ELF-1 (cell line): ENCODE measurements around the gene SAE1.
A peak's percentile ranks its signal among the peaks of the same experiment; 100 is the strongest.

ENCODE experiments used
- DNase-seq: peaks from one replicate; pipeline ENCODE4 v3.0.0-alpha.2; 2016; ENCODE audit warnings: low read depth, low spot score

Gene SAE1

DNA sequence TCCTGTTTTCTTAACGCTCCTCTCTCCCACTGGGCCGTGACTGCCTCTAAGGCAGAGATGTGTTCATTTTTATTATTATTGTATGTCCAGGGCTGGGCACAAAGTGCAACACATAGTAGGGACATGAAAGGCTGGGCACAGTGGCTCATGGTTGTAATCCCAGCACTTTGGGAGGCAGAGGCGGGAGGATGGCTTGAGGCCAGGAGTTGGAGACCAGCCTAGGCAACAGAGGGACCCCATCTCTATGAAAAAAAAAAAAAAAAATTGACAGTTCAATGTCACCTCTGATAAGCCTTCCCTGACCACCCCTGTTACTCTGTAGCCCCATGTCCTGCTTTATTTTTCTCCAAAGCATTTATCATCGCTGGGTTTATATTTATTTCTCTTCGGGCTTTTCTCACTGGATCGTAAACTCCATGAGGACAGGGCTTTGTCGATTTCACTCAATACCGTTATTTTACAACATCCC, 481 bp upstream of the SAE1 start:
- DNase-seq = no peak

DNA sequence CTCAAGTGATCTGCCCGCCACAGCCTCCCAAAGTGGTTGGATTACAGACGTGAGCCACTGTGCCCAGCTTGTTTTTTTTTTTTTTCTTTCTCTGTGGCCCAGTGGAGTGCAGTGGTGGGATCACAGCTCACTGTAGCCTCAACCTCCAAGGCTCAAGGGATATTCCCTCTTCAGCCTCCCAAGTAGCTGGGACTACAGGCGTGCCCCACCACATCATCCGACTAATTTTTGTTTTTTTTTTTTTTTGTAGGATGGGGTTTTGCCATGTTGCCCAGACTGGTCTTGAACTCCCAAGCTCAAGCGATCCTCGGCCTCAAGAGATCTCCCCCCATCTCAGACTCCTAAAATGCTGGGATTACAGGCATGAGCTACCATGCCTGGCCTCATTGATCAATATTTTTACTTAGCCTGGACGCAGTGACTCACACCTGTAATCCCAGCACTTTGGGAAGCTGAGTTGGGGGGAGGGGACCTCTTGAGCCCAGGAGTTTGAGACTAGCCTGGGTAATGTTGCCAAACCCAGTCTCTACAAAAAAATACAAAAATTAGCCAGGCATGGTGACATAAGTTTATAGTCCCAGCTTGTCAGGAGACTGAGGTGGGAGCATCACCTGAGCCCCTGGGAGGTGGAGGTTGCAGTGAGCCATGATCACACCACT, 1.7 kb downstream of the SAE1 start:
- no peak for DNase-seq

DNA sequence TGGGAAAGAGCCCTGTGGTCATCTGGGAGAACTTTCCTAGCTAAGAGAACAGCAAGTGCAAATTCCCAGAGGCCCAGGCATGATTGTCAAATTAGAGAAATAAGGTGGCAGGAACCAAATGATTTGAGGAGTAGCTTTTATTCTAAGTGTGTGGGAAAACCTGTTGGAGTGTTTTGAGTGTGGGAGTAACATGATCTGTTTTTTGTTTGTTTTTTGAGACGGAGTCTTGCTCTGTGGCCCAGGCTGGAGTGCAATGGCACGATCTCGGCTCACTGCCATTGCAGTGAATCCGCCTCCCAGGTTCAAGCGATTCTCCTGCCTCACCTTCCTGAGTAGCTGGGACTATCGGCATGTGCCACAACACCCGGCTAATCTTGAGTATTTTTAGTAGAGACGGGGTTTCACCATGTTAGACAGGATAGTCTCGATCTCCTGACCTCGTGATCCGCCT, 2.4 kb downstream of the SAE1 start:
- no peak for DNase-seq

DNA sequence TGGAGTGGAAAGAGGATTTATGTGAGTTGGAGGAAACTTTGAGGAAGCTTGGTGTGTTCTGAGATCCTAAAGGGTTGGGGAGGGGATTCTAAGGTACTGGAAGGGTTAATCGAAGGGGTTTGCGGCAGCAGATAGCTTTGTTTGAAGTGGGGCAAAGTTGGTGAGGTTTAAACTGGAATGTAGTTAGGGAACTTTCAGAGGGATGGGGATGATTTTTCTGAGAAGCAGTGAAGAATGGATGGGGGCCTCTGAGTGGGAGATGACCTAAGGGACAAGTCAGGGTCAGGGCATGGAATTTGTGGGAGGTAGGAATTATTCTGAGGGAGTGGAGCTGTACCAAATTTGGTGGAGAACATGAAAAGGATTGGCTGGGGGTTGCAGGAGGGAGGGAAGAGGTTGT, 3.9 kb downstream of the SAE1 start:
- DNase-seq = no peak

DNA sequence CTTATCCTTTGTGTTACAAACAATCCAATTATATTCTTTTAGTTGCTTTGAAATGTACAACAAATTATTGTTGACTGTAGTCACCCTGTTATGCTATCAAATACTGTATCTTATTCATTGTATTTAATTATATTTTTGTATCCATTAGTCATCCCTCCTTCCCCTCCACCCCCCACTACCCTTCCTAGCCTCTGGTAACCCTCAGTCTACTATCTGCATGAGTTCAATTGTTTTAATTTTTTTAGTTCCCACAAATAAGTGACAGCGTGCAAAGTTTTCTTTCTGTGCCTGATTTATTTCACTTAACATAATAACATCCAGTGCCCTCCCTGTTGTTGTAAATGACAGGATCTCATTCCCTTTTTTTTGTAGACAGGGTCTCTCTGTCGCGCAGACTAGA, 4.5 kb downstream of the SAE1 start:
- no peak for DNase-seq

DNA sequence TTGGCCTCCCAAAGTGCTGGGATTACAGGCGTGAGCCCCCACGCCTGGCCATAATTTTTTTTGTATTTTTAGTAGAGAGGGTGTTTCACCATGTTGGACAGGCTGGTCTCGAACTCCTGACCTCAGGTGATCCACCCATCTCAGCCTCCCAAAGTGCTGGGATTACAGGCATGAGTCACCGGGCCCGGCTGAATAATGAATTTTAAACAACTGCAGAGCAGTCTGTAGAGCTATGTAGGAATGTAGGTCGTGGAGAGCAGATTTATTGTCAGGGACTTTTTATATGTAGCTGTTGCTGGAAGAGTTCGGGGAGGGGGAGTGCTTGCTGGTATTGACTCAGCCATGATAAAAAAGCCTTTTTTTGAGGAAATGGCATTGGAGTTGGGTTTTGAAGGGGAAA, 10.6 kb downstream of the SAE1 start:
- peak; percentile 39 for DNase-seq

DNA sequence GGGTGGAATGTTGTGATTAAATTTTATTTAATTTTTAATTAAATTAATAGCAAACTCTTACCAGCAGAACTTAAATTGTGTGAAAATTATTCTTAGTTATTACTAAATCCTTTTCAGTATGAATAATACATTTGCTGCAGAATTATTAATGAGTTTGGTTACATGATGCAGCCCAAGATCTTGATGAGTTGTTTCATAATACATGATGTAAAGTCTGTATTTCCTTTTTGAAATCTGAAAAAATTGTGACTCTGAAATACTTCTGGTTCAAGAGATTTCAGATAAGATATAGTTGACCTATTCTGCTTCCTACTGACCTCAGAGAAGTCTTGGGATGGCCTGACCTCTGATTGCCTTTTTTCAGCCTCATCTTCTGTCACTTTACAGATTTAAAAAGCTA, 11.1 kb downstream of the SAE1 start:
- no peak for DNase-seq

DNA sequence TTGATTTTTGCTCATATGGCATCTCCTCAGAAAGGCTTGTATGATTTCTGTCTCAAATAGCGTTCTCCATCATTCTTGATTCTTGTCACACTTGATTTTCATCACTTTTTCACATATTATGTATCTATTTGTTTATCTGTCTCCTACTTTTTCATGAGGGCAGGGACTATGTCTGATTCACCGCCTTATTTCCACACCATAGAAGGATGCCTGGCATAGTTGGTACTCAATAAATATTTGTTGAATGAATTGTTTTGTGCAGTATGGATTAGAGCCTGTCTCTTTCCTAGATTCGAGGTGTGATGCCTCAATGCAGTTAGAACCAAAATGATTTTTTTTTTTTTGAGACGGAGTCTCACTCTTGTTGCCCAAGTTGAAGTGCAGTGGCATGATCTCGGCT, 12.1 kb downstream of the SAE1 start:
- DNase-seq = no peak

DNA sequence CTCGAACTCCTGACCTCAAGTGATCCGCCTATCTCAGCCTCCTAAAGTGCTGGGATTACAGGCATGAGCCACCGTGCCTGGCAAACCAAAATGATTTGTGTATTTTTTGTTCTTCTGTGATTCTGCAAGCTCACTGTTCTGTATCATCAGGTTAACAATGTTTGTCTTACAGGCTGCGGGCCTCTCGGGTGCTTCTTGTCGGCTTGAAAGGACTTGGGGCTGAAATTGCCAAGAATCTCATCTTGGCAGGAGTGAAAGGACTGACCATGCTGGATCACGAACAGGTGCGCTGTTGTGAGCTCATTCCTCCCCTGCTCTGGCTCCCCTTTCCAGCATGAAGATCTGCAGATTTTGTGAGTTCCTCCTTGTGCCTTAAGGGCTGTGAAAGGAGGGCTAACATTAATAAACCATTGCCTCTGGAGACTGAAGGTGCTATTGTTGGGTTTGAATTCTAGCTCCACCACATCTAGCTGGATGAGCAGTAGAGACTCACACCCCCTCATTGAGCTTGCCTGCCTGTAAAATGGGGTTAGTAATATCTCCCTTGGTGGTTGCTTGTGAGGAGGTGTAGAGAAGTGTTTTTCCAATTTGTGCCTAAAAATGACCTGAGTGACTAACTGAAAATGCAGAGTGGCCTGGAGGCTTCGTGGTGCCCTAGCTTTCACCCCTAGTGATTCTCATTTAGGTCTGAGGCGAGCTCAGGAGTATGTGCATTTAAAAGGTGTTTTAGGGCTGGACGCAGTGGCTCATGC, 12.9 kb downstream of the SAE1 start:
- no peak for DNase-seq

DNA sequence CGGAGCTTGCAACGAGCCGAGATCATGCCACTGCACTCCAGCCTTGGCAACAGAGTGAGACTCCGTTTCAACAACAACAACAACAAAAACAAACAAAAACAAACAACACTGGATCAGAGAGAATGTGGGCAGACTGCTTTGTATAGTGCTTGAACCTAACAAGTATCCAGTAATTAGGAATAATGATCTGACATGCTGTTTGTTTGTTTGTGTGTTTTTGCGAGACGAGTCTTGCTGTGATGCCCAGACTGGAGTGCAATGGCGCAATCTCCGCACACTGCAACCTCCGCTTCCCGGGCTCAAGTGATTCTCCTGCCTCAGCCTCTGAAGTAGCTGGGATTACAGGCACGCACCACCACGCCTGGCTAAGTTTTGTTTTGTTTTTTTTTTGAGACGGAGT, 14.0 kb downstream of the SAE1 start:
- no peak for DNase-seq

DNA sequence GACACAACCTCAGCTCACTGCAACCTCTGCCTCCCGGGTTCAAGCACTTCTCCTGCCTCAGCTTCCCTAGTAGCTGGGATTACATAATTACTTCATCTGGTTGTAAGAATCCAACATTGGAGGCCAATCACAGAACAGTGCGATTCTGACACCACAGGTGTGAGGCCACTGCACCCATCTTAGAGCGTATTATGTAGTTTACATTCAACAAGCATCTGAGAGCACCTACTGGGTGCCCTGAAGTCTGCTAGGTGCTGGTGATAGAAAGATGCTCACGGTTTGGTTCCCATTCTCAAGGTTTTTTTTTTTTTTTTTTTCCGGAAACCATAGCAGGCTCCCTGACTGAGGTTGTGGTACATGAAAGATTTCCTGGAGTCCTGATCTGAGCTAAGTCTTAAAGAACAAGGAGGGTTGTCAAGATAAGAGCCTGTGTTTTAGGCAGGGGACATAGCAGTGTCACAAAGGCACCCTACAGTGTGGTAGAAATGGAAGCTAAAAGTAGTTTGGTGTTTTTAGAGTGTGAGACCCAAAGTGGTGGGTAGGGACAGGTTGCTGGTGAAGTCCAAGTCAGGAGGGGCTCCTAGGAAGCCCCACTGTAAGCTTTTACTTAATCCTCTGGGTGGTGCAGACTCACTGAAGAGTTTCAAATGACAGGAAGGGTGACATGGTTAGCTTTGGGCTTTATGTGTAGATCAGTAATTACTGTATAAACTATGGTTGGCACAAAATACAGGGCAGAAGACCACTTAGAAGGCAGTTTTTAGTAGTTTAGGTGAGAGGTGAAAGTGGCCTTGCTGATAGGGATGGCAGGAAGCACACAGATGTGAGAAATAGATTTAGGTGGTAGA, 15.2 kb downstream of the SAE1 start:
- no peak for DNase-seq

DNA sequence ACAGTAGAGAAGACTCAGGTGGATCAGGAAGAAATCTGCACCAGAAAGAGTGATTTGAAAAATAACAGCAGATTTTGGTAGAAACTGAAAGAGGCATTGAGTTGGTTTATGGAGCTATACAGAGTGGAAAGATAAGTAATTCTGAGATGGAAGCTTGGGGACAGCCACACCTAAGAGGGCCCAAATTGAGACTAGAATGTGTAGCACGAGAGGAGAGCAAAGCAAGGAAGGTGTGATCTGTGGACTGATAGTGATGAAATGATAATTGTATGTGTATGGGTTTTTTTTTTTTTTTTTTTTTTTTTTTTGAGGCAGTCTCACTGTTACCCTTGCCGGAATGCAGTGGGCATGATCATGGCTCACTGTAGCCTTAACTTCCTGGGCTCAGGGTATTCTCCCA, 16.3 kb downstream of the SAE1 start:
- no peak for DNase-seq

DNA sequence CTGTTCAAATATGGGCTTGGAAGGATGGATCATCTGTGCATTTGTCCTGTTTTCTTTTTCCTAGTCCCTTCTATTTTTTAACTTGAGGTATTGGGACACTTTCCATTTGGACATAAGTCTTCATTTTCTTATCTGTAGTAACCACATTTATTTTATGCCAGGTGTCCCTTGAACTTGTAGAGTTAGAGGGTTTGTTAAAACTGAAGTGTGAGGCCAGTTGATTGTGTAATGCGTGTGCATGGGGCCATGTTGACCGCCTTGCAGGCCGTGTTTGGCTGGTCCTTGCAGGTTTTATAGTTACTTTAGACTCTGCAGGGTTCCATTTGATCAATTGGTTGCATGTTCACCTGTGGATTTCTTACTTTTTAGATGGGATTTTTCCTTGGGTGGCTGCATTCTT, 21.0 kb downstream of the SAE1 start:
- DNase-seq = no peak

DNA sequence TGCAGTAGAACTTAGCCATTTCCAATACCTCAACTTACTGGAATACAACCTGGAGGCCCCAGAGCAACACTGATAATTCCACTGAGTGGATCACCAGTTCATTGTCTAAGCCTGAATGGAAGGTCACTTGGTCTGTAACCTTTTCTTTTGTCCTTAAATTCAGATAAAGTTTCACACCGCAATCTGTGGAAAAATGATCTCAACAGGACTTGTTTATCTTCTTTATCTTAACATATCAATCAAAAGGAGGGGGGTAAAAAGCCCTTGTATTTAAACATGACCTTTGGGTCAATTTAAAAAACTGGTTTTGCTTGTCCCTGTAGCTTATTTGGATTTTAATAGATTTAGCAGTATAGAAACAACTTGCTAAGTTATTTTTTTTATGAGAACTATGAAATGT, 21.6 kb downstream of the SAE1 start:
- DNase-seq = no peak

DNA sequence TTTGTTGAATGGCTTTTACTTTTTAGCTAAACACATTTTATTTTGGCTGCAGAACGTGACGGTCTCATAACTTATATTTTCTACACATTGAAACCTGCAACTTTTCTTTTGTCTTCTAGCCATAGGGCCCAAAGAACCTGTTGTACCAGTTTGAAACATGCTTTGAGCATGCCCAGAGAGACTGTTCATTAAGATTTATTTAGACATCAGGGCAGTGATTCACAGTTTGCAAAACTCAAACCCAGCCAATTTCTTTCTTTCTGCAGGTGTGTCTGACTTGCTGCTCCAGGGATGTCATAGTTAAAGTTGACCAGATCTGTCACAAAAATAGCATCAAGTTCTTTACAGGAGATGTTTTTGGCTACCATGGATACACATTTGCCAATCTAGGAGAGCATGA, 22.0 kb downstream of the SAE1 start:
- no peak for DNase-seq

DNA sequence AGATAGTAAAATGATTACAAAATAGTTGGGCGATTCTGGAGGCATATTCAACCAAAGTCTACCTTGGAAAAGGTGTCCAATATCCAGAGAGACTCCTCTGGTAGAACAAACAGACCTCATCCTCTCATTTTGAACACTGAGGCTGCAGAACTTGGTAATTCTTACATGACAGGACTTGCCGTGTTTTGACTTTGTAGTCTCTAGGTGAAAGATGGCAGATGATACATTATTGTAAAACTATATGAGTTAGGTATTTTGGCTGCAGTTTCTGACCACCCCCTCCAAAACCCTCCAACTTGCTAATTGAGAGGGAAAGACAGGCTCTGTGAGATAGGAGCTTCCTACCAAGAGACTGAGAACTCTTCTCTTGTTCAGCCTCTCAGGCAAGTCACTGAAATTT, 22.6 kb downstream of the SAE1 start:
- no peak for DNase-seq

DNA sequence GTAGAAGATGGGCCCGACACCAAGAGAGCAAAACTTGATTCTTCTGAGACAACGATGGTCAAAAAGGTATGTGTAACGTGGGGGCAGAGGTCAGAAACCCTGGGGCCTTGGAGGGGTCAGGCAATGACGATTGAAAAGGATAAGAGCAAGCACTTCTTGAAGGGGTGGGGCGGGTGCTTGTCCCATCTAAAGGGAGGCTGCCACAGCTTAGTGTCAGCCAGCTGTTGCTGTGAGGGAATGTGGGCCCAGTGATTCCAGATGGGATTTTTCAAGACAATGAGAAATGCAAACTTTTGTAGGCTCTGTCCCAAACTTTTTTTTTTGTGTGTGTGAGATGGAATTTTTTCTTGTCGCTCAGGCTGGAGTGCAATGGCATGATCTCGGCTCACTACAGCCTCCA, 24.5 kb downstream of the SAE1 start:
- peak; percentile 70 for DNase-seq

DNA sequence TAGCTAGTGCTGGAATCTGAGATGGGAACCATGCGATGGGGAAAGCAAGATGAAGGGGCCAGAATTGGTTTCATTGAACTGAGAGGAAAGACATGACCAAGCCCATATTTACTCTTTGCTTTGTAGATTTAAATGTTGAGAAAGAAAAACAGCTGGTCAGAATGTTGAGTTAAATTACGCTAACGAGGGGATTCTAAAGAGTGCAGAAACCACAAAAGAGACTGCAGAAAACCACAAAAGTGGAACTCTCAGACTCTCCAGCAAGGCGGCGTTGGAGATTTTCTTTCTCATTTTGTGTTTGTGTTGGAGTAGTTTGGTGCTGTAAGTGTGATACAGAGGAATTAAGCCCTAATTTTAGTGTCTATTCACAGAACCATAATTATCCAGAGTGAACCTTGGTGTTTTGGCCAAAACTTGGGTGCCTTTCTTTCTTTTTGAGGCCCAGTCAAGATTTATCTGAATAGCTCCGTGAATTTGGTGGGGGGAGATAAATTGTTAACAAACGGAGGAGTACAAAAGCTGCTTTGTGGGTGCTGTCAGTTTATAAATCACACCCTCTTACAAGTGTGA, 26.3 kb downstream of the SAE1 start:
- DNase-seq = no peak

DNA sequence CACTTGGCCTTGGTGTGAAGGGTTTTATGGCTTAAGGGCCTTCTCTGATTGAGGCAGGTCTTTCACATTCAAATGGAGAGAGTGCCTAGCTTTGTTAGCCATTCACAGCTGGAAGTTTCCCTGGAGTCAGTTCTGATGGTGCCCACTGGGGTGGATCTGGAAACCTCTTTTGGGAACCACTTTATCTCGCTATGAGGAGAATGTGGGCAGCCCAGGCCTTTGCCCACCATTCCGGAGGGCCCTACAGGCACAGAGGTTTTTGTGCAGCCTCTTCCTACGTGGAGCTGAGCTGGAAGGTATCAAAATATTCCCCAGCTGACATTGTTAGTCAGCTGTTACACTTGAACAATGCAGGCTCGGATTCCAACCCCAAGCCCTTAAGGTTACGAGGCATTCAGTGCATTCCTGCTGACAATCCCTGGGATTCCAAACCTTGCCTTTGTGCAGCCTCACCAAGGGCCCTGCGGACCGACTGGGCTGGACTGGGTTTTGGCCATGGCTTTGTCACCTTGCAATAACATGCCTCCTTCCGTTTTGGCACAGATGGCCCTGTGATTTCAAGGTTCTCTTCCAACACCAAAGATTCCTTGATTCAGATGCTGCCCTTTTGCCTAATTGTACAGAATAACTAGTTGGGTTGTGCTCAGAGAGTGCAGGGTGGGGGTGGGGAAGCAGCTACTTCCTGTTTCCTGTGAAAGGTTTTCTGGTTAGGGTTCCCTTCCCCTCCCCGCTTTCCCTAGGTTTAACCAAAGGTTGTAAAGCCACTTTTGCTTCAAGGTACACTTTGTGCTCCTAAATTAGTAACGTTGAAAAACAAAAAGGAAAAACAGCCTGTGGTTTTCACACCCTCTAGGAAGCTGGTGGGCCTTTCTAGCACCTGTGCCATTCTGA, 27.0 kb downstream of the SAE1 start:
- DNase-seq = peak; percentile 92

DNA sequence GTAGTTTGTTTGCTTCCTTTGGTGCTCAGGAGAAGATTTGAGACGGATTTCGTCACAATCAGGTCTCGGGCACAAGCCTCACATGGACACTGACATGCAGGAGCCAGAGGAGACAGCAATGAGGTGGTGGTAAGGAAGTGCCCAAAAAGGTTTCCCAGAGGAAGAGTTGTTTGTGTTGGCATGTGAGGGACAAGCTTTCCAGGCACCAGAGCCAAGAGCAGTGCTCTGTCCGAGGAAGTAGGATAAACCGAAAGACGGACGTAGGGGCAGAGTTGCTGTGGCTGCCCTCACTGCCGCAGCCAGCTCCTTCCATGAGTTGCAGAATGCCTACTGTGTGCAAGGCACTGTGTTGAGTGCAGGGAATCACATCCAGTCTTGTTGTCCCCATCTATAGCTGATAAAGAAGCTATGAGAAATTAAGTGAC, 27.7 kb downstream of the SAE1 start:
- no peak for DNase-seq

DNA sequence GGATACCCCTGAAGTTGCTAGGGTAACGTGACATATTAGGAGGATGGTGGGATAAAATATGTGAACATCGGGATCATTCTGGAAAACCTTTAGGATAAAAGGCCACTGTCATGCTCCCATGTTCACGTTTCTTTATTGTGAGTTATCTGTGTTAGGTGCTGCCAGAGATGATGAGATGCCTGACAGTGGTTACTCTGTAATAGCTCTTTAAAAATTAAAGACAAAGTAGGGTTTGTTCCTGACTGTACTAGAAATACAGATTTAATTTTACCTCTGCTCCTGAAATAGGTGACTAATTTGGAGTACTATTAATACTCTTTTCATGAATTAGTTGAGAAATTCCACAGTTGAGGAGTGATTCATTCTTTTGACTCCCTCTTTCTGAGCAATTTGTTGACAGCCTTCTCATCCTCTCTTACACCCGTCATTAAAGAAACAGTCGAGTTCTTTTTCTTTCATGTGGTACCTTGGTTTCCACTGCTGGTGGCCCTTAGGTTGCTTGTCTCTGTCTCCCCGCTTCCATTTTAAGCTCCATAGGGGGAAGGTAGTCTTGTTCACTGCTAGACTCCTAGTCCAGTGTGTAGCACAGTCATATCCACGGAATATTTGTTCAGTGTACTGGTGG, 28.4 kb downstream of the SAE1 start:
- DNase-seq = no peak
